Liver (tissue), 9 donors: ENCODE data around the gene ABCC1. TPM values are rescaled to one million over a fixed set of nuclear protein-coding genes. Genes with fewer than 3 reads are reported as not detected.

Experiments
- DNase-seq: peaks from one replicate; pipeline ENCODE4 v3.0.0-alpha.2; 2017; ENCODE audit warnings: low spot score
- H3K27ac ChIP-seq, 2 donors: one replicate each; pipeline ENCODE4 v1.7.0; 2013; ENCODE audit warnings: inconsistent platforms in 2 of 2, low read length in 2 of 2, control low read depth in 1 of 2, low read depth in 1 of 2, mild to moderate bottlenecking in 1 of 2
- H3K27me3 ChIP-seq, 4 donors: one replicate each; pipeline versions ENCODE4 v1.6.1 to v1.7.0; 2013; ENCODE audit warnings: low read length in 3 of 4, inconsistent platforms in 1 of 4, mild to moderate bottlenecking in 1 of 4, moderate library complexity in 1 of 4; ENCODE audit not compliant: control insufficient read depth in 4 of 4, insufficient read depth in 4 of 4
- H3K36me3 ChIP-seq, 4 donors: one replicate each; pipeline versions ENCODE4 v1.6.1 to v1.7.0; 2013; ENCODE audit warnings: low read length in 3 of 4, mild to moderate bottlenecking in 3 of 4, low read depth in 1 of 4, moderate library complexity in 1 of 4; ENCODE audit not compliant: control insufficient read depth in 4 of 4, insufficient read depth in 3 of 4
- H3K4me1 ChIP-seq, 4 donors: one replicate each; pipeline versions ENCODE4 v1.6.1 to v1.7.0; 2013; ENCODE audit warnings: low read length in 3 of 4, mild to moderate bottlenecking in 3 of 4, moderate library complexity in 1 of 4; ENCODE audit not compliant: control insufficient read depth in 4 of 4, insufficient read depth in 4 of 4
- H3K4me3 ChIP-seq, 3 donors: one replicate each; pipeline versions ENCODE4 v1.6.1 to v1.7.0; 2013; ENCODE audit warnings: low read length in 3 of 3, control low read depth in 1 of 3, low read depth in 1 of 3, mild to moderate bottlenecking in 1 of 3
- H3K9ac ChIP-seq, 2 donors: one replicate each; pipeline ENCODE4 v1.7.0; 2013; ENCODE audit warnings: low read length in 2 of 2, mild to moderate bottlenecking in 2 of 2, moderate library complexity in 2 of 2, control low read depth in 1 of 2, low read depth in 1 of 2
- H3K9me3 ChIP-seq, 4 donors: one replicate each; pipeline versions ENCODE4 v1.6.1 to v1.7.0; 2013; ENCODE audit warnings: low read length in 3 of 4; ENCODE audit not compliant: control insufficient read depth in 4 of 4
- EGR1 ChIP-seq, 2 donors: IDR thresholded peaks; 2 replicates each; pipeline ENCODE4 v1.6.1; 2016 to 2018; ENCODE audit warnings: antibody characterized with exemption in 2 of 2, low read depth in 2 of 2
- FOXA1 ChIP-seq: IDR thresholded peaks from 2 replicates; pipeline ENCODE4 v1.6.1; 2016; ENCODE audit warnings: antibody characterized with exemption
- GABPA ChIP-seq, 2 donors: IDR thresholded peaks in 1 of 2; conservative IDR thresholded peaks in 1 of 2; 2 replicates each; pipeline ENCODE4 v1.6.1; 2016; ENCODE audit warnings: antibody characterized with exemption in 2 of 2, mild to moderate bottlenecking in 1 of 2, moderate library complexity in 1 of 2
- HNF4A ChIP-seq, 2 donors: conservative IDR thresholded peaks; 2 replicates each; pipeline ENCODE4 v1.6.1; 2016; ENCODE audit warnings: antibody characterized with exemption in 2 of 2, mild to moderate bottlenecking in 2 of 2
- HNF4G ChIP-seq: IDR thresholded peaks from 2 replicates; pipeline ENCODE4 v1.6.1; 2016; ENCODE audit warnings: antibody characterized with exemption
- JUND ChIP-seq, 2 donors: IDR thresholded peaks; 2 replicates each; pipeline ENCODE4 v1.6.1; 2016; ENCODE audit warnings: antibody characterized with exemption in 2 of 2
- RAD21 ChIP-seq, 2 donors: IDR thresholded peaks; 2 replicates each; pipeline ENCODE4 v1.6.1; 2016; ENCODE audit warnings: antibody characterized with exemption in 2 of 2, mild to moderate bottlenecking in 2 of 2
- SP1 ChIP-seq: IDR thresholded peaks from 2 replicates; pipeline ENCODE4 v1.6.1; 2018; ENCODE audit warnings: antibody characterized with exemption, mild to moderate bottlenecking
- YY1 ChIP-seq: IDR thresholded peaks from 2 replicates; pipeline ENCODE4 v1.6.1; 2016; ENCODE audit warnings: antibody characterized with exemption, mild to moderate bottlenecking
- WGBS: extraction: QIAGEN DNeasy Blood & Tissue Kit; methylation state at CpG from one replicate; pipeline ENCODE4 v1.1.7; 2013; 5-methylcytosine and 5-hydroxymethylcytosine counted together
- polyA plus RNA-seq, 2 donors: library from polyadenylated mRNA; stranded (reverse) in 1 of 2; unstranded in 1 of 2; fragments of 200-250 nt in 1 of 2; fragments of >200 nt in 1 of 2; fragmentation: Nextera tagmentation in 1 of 2; extraction: Ambion mirVana in 1 of 2; gene quantifications; one replicate each; pipeline versions ENCODE4 v1.2.1 to v1.2.3, GENCODE V29; 2013 to 2015
- total RNA-seq, 2 donors: library from RNA; depleted of rRNA; stranded (reverse); fragments of >200 nt; gene quantifications; one replicate each; pipeline ENCODE4 v1.2.3, GENCODE V29; 2014
- TF ChIP-seq, protein P1 (sequence below): IDR thresholded peaks from 2 replicates; pipeline ENCODE4 v1.6.1; 2016; ENCODE audit warnings: antibody characterized with exemption, mild to moderate bottlenecking
- TF ChIP-seq, protein P2 (sequence below): fragments of 150-350 bp; IDR thresholded peaks from 2 replicates; pipeline ENCODE4 v1.5.1; 2017; ENCODE audit warnings: improper control_type of control experiment, low read depth, low read length; ENCODE audit not compliant: missing input control
- TF ChIP-seq, protein P3 (sequence below): IDR thresholded peaks from 2 replicates; pipeline ENCODE4 v1.6.1; 2016; ENCODE audit warnings: antibody characterized with exemption
- TF ChIP-seq, protein P4 (sequence below): IDR thresholded peaks from 2 replicates; pipeline ENCODE4 v1.6.1; 2016; ENCODE audit warnings: antibody characterized with exemption
- donor health status: healthy.
- donor health status: healthy.
- donor health status: healthy.
- donor health status: healthy.
- donor health status: healthy.

Gene ABCC1
- total and polyA plus RNA-seq, 4 donors: 0.85 to 7.7 (median 4.2) TPM

DNA sequence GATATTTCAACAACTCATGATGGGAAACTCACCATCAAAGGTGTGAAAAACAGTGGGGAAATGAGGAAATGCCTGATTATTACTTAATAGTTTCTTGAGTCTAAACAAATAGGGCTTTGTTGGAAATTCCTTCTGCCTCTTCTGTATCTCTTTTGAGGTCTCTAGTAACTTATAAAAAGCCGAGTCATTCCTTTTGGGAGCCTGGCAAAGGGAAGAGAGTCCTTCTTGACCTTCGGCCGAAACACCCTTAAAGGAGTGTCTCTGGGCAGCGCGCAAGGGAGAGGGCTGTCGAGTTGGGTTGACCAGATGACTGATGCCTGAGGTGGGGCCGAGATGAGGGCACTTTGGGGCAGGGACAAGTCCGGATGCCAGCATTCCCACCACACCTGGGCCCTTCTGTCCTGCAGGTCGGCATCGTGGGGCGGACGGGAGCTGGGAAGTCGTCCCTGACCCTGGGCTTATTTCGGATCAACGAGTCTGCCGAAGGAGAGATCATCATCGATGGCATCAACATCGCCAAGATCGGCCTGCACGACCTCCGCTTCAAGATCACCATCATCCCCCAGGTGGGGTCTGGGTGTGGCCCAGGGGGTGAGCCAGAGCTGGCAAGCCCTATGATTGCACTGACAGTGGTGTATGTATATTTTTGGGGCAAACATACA is 184.7 kb downstream of the ABCC1 start:
- Histone ChIP-seq H3K9me3 (no peaks in the 10 kb centered on the region), H3K4me1 (no peaks in the 10 kb centered on the region), H3K9ac (no peak overlapping the region), H3K27ac (no peak overlapping the region), H3K4me3 (no peak overlapping the region), H3K27me3 (no peaks in the 10 kb centered on the region), H3K36me3 (peaks cover 2 to 4% (median 3%) of the 10 kb centered on the region in 4 donors)
- WGBS: 94% methylated on average over 21 of the region's 21 CpGs
- DNase-seq: no peak
- TF ChIP-seq JUND (IDR thresholded peaks at IDR 0.05): no peak
- TF ChIP-seq, protein P1, sequence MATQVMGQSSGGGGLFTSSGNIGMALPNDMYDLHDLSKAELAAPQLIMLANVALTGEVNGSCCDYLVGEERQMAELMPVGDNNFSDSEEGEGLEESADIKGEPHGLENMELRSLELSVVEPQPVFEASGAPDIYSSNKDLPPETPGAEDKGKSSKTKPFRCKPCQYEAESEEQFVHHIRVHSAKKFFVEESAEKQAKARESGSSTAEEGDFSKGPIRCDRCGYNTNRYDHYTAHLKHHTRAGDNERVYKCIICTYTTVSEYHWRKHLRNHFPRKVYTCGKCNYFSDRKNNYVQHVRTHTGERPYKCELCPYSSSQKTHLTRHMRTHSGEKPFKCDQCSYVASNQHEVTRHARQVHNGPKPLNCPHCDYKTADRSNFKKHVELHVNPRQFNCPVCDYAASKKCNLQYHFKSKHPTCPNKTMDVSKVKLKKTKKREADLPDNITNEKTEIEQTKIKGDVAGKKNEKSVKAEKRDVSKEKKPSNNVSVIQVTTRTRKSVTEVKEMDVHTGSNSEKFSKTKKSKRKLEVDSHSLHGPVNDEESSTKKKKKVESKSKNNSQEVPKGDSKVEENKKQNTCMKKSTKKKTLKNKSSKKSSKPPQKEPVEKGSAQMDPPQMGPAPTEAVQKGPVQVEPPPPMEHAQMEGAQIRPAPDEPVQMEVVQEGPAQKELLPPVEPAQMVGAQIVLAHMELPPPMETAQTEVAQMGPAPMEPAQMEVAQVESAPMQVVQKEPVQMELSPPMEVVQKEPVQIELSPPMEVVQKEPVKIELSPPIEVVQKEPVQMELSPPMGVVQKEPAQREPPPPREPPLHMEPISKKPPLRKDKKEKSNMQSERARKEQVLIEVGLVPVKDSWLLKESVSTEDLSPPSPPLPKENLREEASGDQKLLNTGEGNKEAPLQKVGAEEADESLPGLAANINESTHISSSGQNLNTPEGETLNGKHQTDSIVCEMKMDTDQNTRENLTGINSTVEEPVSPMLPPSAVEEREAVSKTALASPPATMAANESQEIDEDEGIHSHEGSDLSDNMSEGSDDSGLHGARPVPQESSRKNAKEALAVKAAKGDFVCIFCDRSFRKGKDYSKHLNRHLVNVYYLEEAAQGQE: no peak
- TF ChIP-seq HNF4A (conservative IDR thresholded peaks at IDR 0.05): no peak
- TF ChIP-seq, protein P2, sequence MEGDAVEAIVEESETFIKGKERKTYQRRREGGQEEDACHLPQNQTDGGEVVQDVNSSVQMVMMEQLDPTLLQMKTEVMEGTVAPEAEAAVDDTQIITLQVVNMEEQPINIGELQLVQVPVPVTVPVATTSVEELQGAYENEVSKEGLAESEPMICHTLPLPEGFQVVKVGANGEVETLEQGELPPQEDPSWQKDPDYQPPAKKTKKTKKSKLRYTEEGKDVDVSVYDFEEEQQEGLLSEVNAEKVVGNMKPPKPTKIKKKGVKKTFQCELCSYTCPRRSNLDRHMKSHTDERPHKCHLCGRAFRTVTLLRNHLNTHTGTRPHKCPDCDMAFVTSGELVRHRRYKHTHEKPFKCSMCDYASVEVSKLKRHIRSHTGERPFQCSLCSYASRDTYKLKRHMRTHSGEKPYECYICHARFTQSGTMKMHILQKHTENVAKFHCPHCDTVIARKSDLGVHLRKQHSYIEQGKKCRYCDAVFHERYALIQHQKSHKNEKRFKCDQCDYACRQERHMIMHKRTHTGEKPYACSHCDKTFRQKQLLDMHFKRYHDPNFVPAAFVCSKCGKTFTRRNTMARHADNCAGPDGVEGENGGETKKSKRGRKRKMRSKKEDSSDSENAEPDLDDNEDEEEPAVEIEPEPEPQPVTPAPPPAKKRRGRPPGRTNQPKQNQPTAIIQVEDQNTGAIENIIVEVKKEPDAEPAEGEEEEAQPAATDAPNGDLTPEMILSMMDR: no peak
- TF ChIP-seq YY1: no peak
- TF ChIP-seq, protein P3, sequence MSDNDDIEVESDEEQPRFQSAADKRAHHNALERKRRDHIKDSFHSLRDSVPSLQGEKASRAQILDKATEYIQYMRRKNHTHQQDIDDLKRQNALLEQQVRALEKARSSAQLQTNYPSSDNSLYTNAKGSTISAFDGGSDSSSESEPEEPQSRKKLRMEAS: no peak
- TF ChIP-seq, protein P4, sequence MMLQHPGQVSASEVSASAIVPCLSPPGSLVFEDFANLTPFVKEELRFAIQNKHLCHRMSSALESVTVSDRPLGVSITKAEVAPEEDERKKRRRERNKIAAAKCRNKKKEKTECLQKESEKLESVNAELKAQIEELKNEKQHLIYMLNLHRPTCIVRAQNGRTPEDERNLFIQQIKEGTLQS: no peak

DNA sequence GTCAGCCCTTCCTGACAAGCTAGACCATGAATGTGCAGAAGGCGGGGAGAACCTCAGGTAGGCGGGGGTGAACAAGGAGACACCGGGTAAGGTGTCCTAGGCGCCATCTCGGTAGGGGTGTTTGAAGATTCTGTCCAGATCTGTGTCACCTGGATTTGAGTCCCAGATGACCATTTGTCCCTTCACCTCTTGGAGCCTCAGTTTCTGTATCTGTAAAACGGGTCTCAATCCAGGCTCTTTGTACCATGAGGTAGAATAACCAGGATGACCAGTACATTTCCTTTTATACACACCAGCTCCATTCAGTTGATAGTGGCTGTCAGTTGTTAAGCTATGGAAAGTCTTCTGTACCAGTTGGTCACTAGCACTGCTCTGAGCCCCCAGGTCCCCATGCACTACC is 187.2 kb downstream of the ABCC1 start:
- no peak overlapping the region for H3K4me3 ChIP-seq
- no peaks in the 10 kb centered on the region for H3K4me1 ChIP-seq
- WGBS: 97% methylated on average over 6 of the region's 6 CpGs
- H3K9ac ChIP-seq: no peak overlapping the region
- no peak for TF ChIP-seq HNF4G
- TF ChIP-seq SP1: no peak
- no peak for TF ChIP-seq HNF4A (conservative IDR thresholded peaks at IDR 0.05)
- H3K27me3 ChIP-seq: no peaks in the 10 kb centered on the region
- H3K9me3 ChIP-seq: no peaks in the 10 kb centered on the region
- DNase-seq: no peak
- H3K27ac ChIP-seq: no peak overlapping the region
- H3K36me3 ChIP-seq: peaks cover 2 to 4% (median 3%) of the 10 kb centered on the region in 4 donors

DNA sequence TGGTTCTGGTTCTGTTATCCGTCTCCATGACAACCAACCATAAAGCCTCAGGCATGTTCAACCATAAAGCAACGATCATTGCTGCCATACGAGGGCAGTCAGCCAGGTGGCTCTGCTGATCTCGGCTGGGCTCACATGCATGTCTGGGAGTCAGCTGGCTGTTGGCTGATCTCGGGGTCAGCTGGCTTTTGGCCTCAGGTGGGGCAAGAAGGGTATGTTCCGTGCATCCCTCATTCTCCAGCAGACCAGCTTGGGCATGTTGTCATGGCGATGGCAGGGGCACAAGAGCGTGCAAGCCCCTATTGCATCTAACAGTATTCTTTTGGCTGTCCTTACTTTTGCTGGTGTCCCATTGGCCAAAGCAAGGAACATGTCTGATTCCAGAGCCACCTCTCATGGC is 187.7 kb downstream of the ABCC1 start:
- no peak overlapping the region for H3K4me3 ChIP-seq
- peaks cover 2 to 4% (median 3%) of the 10 kb centered on the region in 4 donors for H3K36me3 ChIP-seq
- H3K27ac ChIP-seq: no peak overlapping the region
- 82% methylated on average over 8 of the region's 8 CpGs for WGBS
- no peaks in the 10 kb centered on the region for H3K9me3 ChIP-seq
- no peak for DNase-seq
- H3K27me3 ChIP-seq: no peaks in the 10 kb centered on the region
- H3K4me1 ChIP-seq: no peaks in the 10 kb centered on the region
- no peak overlapping the region for H3K9ac ChIP-seq
- TF ChIP-seq EGR1 (IDR thresholded peaks at IDR 0.05; ENCODE audit: low read depth in 2 of 2): no peak
- TF ChIP-seq, protein P2: no peak
- no peak for TF ChIP-seq YY1
- TF ChIP-seq GABPA (IDR thresholded peaks at IDR 0.05 in 1 of 2, conservative IDR thresholded peaks at IDR 0.05 in 1 of 2): no peak
- TF ChIP-seq, protein P1: no peak
- no peak for TF ChIP-seq FOXA1
- TF ChIP-seq SP1: no peak
- TF ChIP-seq, protein P3: no peak
- TF ChIP-seq JUND (IDR thresholded peaks at IDR 0.05): no peak
- no peak for TF ChIP-seq RAD21 (IDR thresholded peaks at IDR 0.05)
